Measurements from ENCODE around the gene TMEM100. TPM values are rescaled to one million over a fixed set of nuclear protein-coding genes. Genes with fewer than 3 reads are reported as not detected.
"Not testable (repeated sequence)": the region's sequence is repeated elsewhere in the genome, so short reads cannot be mapped to it uniquely, and the experiment has no call there.

The TMEM100 gene
- total RNA-seq, 1 experiment from 2014 or later, result 8.7 TPM

GRCh38 chr17:55689672-55690071 lies 33.0 kb downstream of the TMEM100 start:
- DNase-seq (ENCODE audit: low read depth), result no peak

GRCh38 chr17:55688057-55688456 lies 34.6 kb downstream of the TMEM100 start:
- DNase-seq (ENCODE audit: low read depth), result no peak

GRCh38 chr17:55687037-55687436 lies 35.6 kb downstream of the TMEM100 start:
- no peak for DNase-seq (ENCODE audit: low read depth)

GRCh38 chr17:55683550-55684315 lies 38.9 kb downstream of the TMEM100 start:
- DNase-seq (ENCODE audit: low read depth), result no peak

- no peak for DNase-seq (ENCODE audit: low read depth)
These were observed 41.3 kb downstream of the TMEM100 start for GRCh38 chr17:55681342-55681700.

DNA sequence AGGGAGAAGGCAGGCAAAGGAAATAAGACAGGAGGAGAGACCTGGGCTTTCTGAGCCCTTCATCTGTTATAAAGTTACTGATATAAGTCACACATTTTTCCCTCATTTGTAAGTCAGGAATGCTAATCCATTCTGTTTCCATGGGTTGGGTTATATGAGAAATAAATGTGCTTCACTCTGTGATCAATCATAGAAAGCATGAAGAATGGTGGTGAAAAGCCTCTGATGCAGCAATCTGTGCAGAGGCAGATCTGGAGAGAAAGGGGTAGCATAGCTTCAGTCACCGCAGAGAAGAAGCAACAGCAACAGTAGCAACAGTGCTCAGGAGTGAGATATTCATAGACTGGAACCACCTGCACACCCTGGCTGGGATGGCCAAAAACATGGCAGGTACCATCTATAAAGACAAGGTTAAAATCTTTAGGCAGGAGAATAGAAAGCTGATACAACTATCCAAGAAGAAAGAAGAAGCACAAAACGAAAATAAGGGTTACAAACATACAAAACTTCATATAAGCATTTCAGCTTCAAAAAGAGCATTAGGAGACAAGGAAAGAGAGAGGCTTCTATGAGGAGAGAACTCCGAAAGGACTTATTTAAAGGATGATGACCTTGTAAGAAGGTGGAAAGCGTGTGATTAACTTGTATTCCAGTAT lies 41.9 kb downstream of the TMEM100 start:
- no peak for DNase-seq (ENCODE audit: low read depth)

- DNase-seq (ENCODE audit: low read depth), result no peak
These were observed 45.2 kb downstream of the TMEM100 start for GRCh38 chr17:55677446-55677845.

GRCh38 chr17:55676274-55676673 lies 46.4 kb downstream of the TMEM100 start:
- no peak for DNase-seq (ENCODE audit: low read depth)

DNA sequence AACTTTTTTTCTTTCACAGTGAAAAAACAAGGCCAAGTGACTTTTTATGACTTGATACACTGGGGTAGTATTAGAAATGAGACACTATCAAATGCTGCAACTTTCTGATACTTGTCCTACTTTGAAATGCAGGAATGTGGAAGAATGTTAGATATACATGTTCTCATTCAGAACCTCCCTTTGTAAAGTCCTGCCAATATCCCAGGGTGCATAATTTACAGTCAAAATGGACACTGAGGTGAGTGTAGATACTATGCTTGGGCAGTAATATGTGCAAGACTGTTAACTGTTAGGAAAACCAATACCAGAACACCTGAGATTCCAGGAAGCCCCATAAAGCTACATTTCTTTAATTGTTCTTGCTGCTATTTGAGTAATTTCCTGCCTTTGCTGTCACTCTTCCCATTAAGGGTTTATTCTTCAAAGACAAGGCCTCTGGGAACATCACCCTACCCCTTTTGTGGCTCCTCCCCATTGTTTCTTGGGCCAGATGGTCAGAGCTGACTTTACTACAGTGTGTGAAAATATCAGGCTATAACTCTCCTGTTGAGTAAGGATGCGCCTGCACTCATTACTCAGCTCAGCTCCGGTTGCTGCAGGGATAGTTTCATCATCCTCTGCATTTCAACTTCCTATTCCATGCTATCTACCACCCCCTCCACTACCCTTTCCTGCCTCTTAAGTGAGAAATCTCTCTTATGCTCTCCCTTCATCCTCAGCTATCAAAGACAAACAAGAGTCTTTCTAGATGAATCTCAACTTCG lies 48.7 kb downstream of the TMEM100 start:
- DNase-seq (ENCODE audit: low read depth), result peak; percentile 17

- DNase-seq (ENCODE audit: low read depth), result no peak
These were observed 49.8 kb downstream of the TMEM100 start for GRCh38 chr17:55672585-55673501.

DNA sequence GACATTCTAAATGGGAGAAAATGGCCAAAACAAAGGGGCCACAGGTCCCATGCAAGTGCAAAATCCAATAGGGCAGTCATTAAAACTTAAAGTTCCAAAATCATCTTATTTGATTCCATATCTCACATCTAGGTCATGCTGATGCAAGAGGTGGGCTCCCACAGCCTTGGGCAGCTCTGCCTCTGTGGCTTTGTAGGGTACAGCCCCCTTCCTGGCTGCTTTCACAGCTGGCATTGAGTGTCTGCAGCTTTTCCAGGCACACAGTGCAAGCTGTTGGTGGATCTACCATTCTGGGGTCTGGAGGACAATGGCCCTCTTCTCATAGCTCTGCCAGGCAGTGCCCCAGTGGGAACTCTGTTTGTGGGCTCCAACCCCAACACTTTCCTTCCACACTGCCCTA lies 50.7 kb downstream of the TMEM100 start:
- not testable (repeated sequence) for DNase-seq (ENCODE audit: low read depth)

Other genes starting within 250 kb of the TMEM100 start
- gene SMIM36, start 211.4 kb downstream of the TMEM100 start, total RNA-seq (2014; rRNA removed), result not detected in 2 replicates
- gene PCTP, start 28.2 kb upstream of the TMEM100 start, total RNA-seq (2014; rRNA removed), result 19.8 and 20.2 TPM in 2 replicates